ENCODE data around the gene FANCE. TPM values are rescaled to one million over a fixed set of nuclear protein-coding genes. Genes with fewer than 3 reads are reported as not detected.

The FANCE gene, protein sequence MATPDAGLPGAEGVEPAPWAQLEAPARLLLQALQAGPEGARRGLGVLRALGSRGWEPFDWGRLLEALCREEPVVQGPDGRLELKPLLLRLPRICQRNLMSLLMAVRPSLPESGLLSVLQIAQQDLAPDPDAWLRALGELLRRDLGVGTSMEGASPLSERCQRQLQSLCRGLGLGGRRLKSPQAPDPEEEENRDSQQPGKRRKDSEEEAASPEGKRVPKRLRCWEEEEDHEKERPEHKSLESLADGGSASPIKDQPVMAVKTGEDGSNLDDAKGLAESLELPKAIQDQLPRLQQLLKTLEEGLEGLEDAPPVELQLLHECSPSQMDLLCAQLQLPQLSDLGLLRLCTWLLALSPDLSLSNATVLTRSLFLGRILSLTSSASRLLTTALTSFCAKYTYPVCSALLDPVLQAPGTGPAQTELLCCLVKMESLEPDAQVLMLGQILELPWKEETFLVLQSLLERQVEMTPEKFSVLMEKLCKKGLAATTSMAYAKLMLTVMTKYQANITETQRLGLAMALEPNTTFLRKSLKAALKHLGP
- 10 to 100 TPM in 2 of 4 donors, 1 to 10 TPM in 2; 2.6 to 15.3 (median 9.9) TPM for total RNA-seq

- TF ChIP-seq CTCF (IDR thresholded peaks at IDR 0.05; ENCODE audit: low read depth), result no peak
These were observed at the start of gene FANCE for GRCh38 chr6:35452183-35453090. TSS of gene FANCE (plus strand) at chr6:35452338. CDS start at chr6:35452546, 208 bp downstream.

GRCh38 chr6:35402856-35403191 lies 49.3 kb upstream of the FANCE start:
- no peak for TF ChIP-seq CTCF (IDR thresholded peaks at IDR 0.05; ENCODE audit: low read depth)

DNA sequence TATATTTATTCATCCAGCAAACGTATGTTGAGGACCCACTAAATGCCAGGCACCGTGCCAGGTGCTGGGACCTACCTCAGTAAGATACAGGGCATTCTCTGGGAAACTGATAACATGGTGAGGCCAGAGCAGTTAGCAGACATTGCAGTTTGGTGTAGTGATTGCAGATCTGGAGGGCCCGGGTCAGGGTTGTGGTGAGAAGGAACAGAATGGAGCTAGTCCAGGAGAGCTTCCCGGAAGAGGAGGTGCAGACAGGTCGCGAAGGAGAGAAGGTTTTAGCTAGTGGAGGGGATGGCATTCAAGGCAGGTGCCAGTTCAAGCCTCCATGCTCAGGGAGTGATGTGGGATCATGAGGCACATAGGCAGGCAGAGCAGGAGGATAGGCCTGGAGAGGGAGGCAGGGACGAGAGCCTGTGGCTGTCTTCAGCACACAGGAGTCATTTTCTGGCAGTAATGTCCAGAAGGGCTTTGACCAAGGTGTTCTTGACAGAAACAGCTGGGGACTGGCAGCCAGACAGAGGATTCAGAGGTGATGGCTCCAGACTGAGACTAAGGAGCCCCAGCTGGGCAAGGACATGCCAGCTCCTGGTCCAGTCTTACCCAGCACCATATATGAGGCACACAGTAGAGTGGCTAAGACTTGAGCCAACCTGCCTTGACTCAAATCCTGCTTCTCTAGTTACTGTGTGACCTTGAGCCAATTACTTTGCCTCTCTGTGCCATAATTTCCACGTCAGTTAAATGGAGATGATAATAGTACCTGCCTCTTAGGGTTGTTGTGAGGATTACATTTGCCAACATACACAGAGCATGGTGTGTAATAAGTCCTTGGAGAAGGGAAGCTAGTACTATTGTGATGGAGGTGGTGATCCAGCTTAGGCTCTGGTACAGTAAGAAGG lies 48.3 kb upstream of the FANCE start:
- TF ChIP-seq CTCF (IDR thresholded peaks at IDR 0.05; ENCODE audit: low read depth), result no peak

GRCh38 chr6:35406711-35407485 lies 45.2 kb upstream of the FANCE start:
- no peak for TF ChIP-seq CTCF (IDR thresholded peaks at IDR 0.05; ENCODE audit: low read depth)

DNA sequence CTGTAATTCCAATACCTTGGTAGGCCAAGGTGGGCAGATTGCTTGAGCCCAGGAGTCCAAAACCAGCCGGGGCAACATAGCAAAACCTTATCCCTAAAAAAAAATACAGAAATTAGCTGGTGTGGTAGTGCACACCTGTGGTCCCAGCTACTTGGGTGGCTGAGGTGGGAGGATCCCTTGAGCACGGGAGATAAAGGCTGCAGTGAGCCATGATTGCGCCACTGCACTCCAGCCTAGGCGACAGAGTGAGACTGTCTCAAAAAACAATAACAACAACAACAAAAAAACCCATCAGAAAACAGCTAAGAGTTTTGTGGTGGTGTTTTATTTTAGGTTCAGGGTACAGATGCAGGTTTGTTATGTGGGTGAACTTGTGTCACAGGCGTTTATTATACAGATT lies 42.9 kb upstream of the FANCE start:
- TF ChIP-seq CTCF (IDR thresholded peaks at IDR 0.05; ENCODE audit: low read depth), result no peak

DNA sequence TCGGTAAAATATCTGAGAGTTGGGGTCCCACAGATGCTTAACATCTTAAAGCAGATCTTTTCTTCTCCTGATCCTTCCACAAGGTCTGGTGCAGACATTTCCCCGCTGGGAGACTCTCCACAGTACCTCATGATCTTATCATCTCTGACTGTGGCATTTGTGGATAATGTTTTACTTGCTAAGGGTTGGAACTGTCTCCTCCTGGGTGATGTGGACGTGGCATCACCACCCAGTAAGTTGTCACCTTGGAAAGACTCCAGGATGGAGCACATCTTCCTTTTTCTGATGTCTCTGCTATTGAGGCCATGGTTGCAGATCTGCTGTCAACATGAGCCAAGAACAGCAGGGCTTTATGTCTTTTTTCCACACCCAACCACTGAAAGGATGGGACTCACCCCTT lies 42.0 kb upstream of the FANCE start:
- no peak for TF ChIP-seq CTCF (IDR thresholded peaks at IDR 0.05; ENCODE audit: low read depth)

Measured in subcutaneous adipose tissue (tissue), 4 donors.